Stimulated activated CD8-positive, alpha-beta memory T cell treated with anti-CD3 and anti-CD28 coated beads, Interleukin-15, amount 100 ng/mL, for 1 hour (primary cell): Measurements from ENCODE around the gene FMOD.
"Not testable (repeated sequence)": the region's sequence is repeated elsewhere in the genome, so short reads cannot be mapped to it uniquely, and the experiment has no call there.

ENCODE experiments used
- DNase-seq: peaks from one replicate; pipeline ENCODE4 v3.0.0-alpha.2; 2020; ENCODE audit warnings: low read depth

The FMOD gene

GRCh38 chr1:203325418-203326091 is 25.4 kb downstream of the FMOD start:
- DNase-seq = no peak

GRCh38 chr1:203325026-203325417 is 25.9 kb downstream of the FMOD start:
- no peak for DNase-seq

GRCh38 chr1:203324105-203325025 is 26.6 kb downstream of the FMOD start:
- DNase-seq = no peak

- no peak for DNase-seq
Observed at GRCh38 chr1:203323587-203323986, 27.3 kb downstream of the FMOD start.

GRCh38 chr1:203322500-203323179 is 28.3 kb downstream of the FMOD start:
- DNase-seq = no peak

- DNase-seq = no peak
Observed at GRCh38 chr1:203321273-203322052, 29.5 kb downstream of the FMOD start.

DNA sequence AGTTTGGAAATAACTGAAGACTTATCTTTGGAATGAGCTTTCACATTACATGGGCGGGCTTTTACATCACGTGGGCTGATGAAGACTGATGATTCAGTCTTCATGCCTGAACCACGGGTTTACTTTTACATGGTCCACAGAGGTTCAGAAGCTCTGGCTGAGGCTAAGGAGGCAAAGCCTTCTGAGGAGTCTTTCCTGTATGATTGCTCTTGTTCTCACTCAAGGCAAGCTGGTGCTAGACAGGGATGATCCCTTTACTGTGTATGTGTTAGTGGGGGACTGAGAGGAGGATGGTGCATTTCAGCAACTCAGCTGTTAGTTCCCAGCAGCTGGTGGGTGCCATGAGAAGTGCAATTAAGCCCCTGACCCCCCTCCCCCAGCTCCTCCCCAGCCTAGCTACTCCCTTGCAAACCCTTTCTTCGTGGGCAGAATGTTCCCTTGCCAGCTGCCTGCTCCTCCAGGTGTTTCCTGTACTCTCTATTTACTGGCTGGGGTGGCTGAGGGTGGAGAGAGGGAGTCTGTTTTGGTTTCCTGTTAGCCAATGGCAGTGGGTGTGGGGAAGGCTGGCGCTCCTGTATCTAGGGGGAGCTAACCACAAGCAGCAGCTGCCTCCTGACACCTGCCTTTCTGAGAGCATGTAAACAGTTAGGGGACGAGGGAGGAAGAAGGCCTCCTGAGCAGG is 30.2 kb downstream of the FMOD start:
- DNase-seq = no peak

DNA sequence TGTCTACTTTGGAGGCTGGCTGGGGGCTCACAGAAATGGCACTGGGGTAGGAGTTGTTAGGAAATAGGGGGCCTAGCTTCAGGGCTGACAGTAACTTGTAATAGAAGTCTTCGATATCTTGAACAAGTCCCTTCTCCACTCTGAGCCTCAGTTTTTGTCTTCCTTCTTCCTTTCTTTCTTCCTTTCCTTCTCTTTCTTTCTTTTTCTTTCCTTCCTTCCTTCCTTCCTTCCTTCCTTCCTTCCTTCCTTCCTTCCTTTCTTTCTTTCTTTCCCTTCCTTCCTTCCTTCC is 32.7 kb downstream of the FMOD start:
- DNase-seq = no peak

- no peak for DNase-seq
Observed at GRCh38 chr1:203317429-203318228, 33.3 kb downstream of the FMOD start.

DNA sequence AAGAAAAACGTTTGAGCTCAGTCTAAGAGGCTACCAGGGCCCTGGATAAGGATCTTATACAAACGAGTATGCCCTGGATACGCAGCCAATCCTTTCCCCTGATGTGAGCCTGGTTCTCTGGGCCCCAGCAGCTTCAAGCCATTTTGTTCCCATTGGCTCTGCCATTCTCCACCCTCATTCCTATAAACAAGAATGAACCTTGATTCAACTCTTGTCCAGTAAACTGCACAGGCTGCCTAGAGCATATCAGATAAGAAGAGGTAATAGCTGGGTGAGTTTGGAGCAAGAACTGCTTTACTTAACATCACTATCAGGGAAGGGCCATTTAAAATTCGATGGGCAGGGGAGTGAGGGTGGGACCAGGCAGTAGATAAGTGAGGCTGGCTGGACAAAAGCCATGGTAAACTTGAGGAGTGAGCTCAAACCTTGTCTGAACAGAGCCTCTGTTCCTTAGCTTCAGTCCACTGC is 34.3 kb downstream of the FMOD start:
- DNase-seq = no peak

GRCh38 chr1:203314025-203314759 is 36.7 kb downstream of the FMOD start:
- DNase-seq = not testable (repeated sequence)

- DNase-seq = no peak
Observed at GRCh38 chr1:203311368-203312301, 39.3 kb downstream of the FMOD start.

DNA sequence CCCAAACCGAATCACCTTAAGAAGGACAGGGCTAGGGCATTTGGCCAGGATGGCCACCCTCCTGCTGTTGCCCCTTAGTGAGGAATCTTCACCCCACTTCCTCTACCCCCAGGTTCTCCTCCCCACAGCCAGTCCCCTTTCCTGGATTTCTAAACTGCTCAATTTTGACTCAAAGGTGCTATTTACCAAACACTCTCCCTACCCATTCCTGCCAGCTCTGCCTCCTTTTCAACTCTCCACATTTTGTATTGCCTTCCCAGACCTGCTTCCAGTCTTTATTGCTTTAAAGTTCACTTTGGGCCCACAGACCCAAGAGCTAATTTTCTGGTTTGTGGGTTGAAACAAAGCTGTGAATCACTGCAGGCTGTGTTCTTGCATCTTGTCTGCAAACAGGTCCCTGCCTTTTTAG is 42.0 kb downstream of the FMOD start:
- DNase-seq = no peak

GRCh38 chr1:203308328-203308922 is 42.5 kb downstream of the FMOD start:
- no peak for DNase-seq

- DNase-seq = no peak
Observed at GRCh38 chr1:203307641-203308126, 43.2 kb downstream of the FMOD start.

GRCh38 chr1:203306965-203307541 is 43.9 kb downstream of the FMOD start:
- no peak for DNase-seq

GRCh38 chr1:203306089-203306964 is 44.6 kb downstream of the FMOD start:
- no peak for DNase-seq
